ENCODE measurements around the gene ODC1.
"Not testable (repeated sequence)": the region's sequence is repeated elsewhere in the genome, so short reads cannot be mapped to it uniquely, and the experiment has no call there.

The ODC1 gene

GRCh38 chr2:10447895-10448575 lies at the start of gene ODC1:
Gene ODC1 (minus strand): TSS chr2:10448327. CDS start chr2:10445032, 3,295 bp downstream.
- peak; percentile 90 for DNase-seq (ENCODE audit: low spot score)

DNA sequence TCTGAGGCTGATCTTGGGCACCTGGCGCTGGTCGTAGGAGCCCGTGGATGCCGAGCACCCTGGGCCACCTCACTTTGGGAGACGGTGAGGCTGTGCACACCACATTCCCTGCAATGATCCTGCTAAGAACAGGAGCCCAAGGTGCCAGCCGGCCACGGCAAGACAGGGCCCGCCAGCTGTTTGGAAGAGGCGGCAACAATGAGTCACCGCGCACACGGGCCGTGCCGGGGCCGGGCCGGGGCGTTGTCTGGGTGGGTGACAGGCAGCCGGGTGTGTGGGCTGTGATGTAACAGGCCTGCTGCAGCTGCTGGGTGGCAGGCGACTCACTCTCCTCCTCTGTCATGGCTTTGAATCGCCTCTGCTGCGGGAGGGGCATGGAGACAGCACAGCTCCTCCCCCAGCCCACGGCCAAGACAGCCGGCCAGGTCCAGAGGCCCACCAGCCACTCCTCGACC lies 49.7 kb upstream of the ODC1 start:
- DNase-seq (ENCODE audit: low spot score): peak; percentile 24

- no peak for DNase-seq (ENCODE audit: low spot score)
These were observed 47.8 kb upstream of the ODC1 start for GRCh38 chr2:10495988-10496313.

DNA sequence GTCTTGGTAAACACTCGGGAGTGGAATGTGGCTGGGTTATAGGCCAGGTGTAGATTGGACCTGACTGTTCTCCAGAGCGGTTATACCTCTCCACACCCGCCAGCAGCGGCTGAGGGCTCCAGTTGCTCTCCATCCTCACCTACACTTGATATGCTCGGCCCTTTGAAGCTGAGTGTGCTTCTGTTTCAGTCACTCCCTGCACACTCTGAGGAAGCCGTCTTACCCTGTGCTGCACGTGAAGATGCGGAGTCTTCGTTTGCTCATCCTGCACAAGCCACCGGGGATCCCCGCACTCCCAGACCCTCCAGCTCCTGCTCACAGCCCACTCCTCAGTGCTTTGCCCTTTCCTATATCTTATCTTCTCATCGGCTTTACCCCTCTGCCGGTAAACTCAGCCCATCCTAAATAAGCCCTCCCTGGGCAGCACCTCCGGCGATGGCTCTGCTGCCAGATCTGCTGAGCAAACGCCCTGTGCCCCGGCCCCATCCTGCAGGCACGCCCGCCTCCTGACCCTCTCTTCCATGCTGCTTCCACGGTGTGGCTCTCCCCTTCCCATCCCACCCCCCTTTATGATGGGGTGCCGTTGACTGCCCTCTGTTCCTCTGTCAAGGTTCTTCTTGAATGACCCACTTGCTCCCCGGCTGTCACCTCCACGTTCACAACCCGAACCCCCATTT lies 47.3 kb upstream of the ODC1 start:
- DNase-seq (ENCODE audit: low spot score): no peak

DNA sequence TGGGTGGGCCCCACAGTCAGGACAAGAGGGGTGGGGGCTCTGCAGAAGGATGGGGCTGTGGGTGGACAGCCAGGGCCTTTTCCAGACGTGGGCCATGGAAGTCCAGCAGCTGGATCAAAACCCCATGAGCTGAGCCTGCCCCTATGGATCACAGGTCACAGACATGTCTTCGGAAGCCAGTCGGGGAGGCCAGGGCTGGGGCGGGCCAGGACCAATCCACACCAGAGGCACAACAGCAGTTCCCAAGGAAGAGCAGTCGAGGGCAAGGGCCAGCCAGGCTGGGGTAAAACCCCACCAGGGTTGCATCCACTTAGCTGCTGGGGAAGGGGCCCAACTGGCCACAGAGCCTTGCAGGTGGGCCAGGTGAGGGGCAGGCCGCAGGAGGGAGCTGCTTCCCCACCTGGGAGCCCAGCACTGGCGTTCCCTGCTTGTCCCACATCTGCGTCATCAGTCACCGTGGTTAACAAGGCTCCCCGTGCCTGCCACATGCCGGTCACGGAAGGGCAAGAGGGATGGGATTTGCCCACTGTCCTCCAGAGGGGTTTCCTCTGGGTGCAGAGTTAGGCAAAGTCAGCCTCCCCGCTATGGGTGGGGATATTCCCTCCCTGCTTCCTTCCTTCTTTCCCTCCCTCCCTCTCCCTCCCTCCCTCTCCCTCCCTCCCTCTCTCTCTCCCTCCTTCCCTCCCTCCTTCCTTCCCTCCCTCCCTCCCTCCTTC lies 46.4 kb upstream of the ODC1 start:
- DNase-seq (ENCODE audit: low spot score): no peak

GRCh38 chr2:10493634-10494281 lies 45.6 kb upstream of the ODC1 start:
- no peak for DNase-seq (ENCODE audit: low spot score)

- DNase-seq (ENCODE audit: low spot score): no peak
These were observed 45.0 kb upstream of the ODC1 start for GRCh38 chr2:10493075-10493633.

DNA sequence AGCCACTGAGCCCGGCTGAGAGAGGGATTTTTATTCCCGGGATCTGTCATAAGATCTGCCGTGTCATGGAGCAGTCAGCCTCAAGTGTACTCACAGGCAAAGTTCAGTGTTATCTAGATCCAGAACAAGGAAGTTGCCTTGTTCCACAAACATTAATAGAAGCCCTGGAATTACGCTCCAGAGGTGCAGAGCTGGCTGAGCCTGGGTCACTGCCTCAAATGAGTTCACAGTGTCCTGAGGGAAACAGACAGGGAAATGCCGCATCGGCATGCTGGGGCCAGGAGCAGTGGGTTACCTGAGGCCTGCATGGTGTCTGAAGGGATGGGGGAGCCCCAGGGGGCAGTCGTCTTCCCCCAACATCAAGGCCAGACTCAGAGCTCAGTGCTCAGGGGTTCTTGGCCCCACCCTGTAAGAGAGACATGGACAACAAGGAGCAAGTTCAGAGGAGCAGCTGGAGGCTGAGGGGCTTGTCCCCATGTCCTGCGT lies 42.7 kb upstream of the ODC1 start:
- no peak for DNase-seq (ENCODE audit: low spot score)

- no peak for DNase-seq (ENCODE audit: low spot score)
These were observed 41.9 kb upstream of the ODC1 start for GRCh38 chr2:10489842-10490555.

- DNase-seq (ENCODE audit: low spot score): not testable (repeated sequence)
These were observed 40.0 kb upstream of the ODC1 start for GRCh38 chr2:10488142-10488541.

DNA sequence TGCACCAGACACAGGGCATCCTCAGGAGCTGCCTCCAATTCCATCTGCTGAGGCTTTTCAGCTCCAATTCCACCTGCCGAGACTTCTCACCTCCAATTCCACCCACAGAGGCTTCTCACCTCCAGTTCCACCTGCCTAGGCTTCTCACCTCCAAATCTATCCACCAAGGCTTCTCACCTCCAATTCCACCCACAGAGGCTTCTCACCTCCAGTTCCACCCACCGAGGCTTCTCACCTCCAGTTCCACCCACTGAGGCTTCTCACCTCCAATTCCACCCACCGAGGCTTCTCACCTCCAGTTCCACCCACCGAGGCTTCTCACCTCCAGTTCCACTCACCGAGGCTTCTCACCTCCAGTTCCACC lies 39.6 kb upstream of the ODC1 start:
- not testable (repeated sequence) for DNase-seq (ENCODE audit: low spot score)

DNA sequence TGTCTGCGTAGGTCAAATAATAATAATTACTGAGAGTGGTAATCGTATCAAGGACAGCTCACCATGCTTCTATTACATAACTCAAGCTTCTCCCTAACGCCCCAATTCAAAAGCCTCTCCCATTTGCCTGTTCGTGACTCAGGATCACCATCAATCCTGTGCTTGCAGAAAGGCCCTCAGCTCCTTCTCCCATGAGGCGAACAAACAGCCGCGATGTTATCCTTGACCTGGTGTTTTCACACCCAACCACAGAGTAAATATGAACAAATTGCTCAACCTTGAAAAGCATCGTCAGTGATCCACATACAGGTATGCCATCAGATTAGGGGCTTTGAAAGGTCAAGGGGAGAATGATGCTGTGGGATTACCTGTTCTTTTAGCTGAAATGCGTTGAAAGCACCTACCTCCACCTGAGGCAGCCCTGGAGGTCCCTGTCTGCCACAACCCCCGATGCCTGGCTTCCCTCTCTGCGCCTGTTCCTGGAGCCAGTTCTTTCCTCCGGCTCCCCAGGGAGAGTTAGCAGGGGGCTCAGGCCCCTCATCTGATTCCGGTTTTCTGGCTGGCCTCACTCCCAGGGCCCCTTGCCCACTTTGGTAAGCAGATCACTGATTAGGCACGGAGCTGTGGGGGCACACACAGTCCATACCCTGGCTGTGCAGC lies 39.1 kb upstream of the ODC1 start:
- no peak for DNase-seq (ENCODE audit: low spot score)

GRCh38 chr2:10486601-10487079 lies 38.5 kb upstream of the ODC1 start:
- DNase-seq (ENCODE audit: low spot score): no peak

GRCh38 chr2:10486091-10486490 lies 38.0 kb upstream of the ODC1 start:
- no peak for DNase-seq (ENCODE audit: low spot score)

DNA sequence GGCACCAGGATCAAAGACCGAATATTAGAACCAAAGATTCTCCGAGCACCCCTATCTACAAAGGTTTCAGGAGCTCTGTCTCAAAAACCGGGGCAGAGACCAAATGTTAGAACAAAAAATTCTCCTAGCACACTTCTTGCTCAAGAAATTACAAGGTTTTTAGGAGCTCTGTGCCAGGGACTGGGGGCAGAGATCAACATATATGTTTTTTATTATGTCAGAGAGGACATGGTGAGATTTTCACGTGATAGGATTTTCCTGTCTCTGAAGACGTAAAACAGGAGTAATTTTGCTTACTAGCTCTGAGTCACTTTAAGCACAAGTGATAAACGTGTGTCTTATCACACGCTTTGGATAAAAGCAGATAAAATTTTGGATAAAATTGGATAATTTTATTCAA lies 34.8 kb upstream of the ODC1 start:
- no peak for DNase-seq (ENCODE audit: low spot score)

DNA sequence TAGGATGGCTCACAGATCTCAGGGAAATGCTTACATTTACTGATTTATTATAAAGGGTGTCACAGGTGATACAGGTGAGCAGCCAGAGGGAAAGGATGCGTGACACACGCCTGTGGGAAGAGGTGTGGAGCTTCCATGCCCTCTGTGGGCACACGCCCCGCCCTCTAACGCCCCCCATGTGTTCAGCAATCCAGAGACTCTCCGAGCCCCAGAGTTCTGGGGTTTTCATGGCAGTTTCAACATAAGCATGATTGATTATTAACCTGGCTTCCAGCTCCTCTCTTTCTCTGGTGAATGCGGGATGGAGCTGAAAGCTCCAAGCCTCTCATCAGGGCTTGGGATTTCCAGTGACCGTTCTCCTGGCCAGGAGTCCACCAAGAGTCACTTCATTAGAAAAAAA lies 34.3 kb upstream of the ODC1 start:
- DNase-seq (ENCODE audit: low spot score): no peak

DNA sequence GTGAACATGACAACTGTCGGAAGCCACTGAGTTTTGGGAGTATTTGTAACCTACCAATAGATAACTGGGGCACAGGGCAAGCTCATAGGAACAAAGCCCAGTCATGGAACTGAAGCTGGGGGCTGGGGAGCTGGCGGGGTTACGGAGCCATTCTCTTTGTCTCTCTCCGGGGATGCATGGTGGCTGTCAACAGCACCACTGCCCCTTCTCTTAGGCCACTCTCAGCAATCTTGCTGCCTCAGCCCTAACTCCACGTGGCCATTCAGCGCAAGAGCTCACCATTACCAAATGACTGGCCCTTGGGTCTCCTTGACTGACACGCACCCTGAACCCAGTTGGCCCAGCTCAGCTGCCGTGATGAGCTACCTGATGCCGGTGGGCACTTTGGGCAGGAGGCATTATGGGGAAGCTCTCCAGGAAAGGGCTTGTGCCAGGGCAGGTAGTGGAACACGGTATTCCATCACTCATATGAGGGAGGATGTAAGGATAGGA lies 33.6 kb upstream of the ODC1 start:
- no peak for DNase-seq (ENCODE audit: low spot score)

- DNase-seq (ENCODE audit: low spot score): no peak
These were observed 33.0 kb upstream of the ODC1 start for GRCh38 chr2:10481055-10481665.

- no peak for DNase-seq (ENCODE audit: low spot score)
These were observed 32.3 kb upstream of the ODC1 start for GRCh38 chr2:10480359-10480949.

DNA sequence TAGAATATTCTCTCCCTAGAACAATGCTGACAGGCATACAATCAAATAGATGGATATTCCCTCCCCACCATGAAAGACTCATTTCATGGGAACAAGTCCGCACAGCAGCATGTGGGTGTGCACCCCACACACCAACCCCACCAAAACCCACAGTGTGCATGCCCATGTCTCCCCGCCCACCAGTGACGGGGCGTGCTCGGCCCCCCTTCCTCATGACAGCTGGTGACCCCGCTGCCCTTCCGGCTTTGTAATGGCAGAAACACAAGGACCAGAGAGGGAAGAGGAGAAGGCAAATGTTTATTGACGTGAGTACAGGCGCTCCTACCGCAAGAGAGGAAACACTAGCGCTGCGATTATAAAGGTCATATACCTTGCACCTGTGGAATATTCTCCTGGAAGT lies 30.8 kb upstream of the ODC1 start:
- DNase-seq (ENCODE audit: low spot score): no peak

Data from Ammon's horn (tissue), 1 donor.